Measurements from ENCODE around the gene TBCB. TPM values are rescaled to one million over a fixed set of nuclear protein-coding genes. Genes with fewer than 3 reads are reported as not detected.
A peak's percentile ranks its signal among the peaks of the same experiment; 100 is the strongest.
"Not testable (repeated sequence)": the region's sequence is repeated elsewhere in the genome, so short reads cannot be mapped to it uniquely, and the experiment has no call there.

The TBCB gene
- total RNA-seq: 95.8 TPM
- long read RNA-seq, transcript TBCB-201 (6 exons, 1,473 nt): major isoform, 75 of 89 reads
- long read RNA-seq, partial matches to known transcripts: 2 of 89 reads
- long read RNA-seq, other reads (novel, unspliced or antisense): 9 of 89 reads

DNA sequence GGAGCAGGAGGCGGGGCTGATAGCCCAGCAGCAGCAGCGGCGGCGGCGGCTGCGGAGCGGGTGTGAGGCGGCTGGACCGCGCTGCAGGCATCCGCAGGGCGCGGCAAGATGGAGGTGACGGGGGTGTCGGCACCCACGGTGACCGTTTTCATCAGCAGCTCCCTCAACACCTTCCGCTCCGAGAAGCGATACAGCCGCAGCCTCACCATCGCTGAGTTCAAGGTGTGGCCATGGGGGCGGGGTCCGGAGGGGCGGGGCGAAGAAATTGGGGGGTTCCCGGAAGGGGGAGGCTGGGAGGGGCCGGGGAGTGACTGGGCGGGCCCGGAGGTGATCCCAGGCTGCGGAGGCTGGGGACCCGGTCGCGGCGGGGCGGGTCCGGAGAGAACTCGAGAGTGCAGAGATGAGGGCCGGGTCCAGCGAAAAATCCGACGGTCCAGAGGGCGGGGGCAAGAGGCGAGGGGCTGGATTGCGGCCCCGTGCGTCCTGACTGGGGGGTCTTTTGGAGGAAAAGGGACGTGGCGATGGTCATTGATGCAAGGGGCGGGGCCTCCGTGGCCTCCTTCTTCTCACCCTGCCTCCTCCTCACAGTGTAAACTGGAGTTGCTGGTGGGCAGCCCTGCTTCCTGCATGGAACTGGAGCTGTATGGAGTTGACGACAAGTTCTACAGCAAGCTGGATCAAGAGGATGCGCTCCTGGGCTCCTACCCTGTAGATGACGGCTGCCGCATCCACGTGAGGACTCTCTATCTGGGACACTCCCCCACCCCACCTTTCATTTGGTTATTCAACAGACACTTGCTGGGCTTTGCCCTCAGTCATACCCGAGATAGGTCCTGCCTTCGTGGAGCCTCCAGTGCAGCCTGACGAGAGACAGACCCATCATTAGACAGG lies at the start of gene TBCB:
Gene TBCB (plus strand): TSS at position 16 of the 891 bp plus-strand sequence. CDS start 93 bp downstream, at position 109.
- intact Hi-C loops (cut with DNase I): loop anchor here (2.0 kb wide), 1 partner anchor 61 kb away; the partner anchor contains the start of genes THAP8 and WDR62
- ATAC-seq (ENCODE audit: poor library complexity) (peak; percentile 65), DNase-seq (peak; percentile 89)

GRCh38 chr19:36067681-36068080 lies 47.6 kb upstream of the TBCB start:
- ATAC-seq (ENCODE audit: poor library complexity): no peak
- intact Hi-C loops (cut with DNase I): no loop called here

DNA sequence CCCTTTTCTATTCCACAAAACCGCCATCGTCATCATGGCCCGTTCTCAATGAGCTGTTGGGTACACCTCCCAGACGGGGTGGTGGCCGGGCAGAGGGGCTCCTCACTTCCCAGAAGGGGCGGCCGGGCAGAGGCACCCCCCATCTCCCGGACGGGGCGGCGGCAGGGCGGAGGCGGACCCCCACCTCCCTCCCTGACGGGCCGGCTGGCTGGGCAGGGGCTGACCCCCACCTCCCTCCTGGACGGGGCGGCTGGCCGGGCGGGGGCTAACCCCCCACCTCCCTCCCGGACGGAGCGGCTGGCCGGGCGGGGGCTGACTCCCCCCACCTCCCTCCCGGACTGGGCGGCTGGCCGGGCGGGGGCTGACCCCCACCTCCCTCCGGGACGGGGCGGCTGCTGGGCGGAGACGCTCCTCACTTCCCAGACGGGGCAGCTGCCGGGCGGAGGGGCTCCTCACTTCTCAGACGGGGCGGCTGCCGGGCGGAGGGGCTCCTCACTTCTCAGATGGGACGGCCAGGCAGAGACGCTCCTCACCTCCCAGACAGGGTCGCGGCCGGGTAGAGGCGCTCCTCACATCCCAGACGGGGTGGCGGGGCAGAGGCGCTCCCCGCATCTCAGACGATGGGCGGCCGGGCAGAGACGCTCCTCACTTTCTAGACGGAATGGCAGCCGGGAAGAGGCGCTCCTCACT lies 46.3 kb upstream of the TBCB start:
- DNase-seq; ATAC-seq (ENCODE audit: poor library complexity); intact Hi-C loops (cut with DNase I): not testable (repeated sequence)

More at GRCh38 chr19:36067681-36068080, 47.6 kb upstream of the TBCB start:
- no peak for DNase-seq

DNA sequence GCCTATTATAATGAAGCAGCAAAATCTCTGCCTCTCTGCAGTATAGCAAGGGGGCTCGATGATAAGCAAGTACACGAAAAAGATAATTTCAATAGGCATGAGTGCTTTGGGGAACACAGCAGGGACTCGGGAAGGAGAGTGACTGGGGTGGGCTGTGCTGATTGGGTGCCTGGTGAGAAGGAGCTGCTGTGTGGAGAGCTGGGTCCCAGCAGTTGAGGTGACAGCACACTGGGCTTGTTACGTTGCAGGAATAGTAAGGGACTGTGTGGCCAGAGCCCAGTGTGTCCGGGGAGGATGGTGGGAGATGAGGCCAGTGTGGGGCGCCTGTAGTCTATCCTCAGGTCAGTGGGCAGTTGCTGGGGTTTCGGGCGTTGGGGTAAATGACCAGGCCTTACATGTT lies 43.2 kb upstream of the TBCB start:
- intact Hi-C loops (cut with DNase I): no loop called here
- no peak for ATAC-seq (ENCODE audit: poor library complexity)
- DNase-seq: no peak

GRCh38 chr19:36073121-36073876 lies 42.0 kb upstream of the TBCB start:
- ATAC-seq (ENCODE audit: poor library complexity) (no peak), DNase-seq (no peak)
- intact Hi-C loops (cut with DNase I): no loop called here

DNA sequence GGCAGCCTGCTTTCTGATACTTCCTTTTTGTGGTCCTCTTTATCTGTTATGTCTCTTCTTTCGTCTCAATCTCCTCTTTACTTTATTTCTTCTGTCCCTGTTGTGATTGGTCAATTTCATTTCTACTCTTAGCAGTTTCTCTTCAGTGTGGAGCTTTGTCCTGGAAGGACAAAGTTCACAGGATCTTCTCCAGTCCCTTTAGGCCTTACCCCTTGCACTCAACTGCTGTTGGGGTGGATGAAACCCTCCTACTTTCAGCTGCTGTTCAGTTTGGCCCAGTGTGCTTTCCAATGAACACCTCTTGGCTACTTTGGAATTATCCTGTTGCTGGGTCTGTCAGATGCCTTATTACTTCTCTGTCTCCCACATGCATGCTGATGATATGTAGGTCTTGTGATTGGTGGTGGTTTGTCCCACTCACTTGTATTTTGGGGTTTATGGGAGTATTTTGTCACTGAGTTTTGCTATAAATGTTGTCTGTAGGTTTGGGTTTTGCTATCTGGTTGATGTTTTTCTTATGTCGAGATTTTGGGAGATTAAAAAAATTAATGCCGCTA lies 35.8 kb upstream of the TBCB start:
- intact Hi-C loops (cut with DNase I): no loop called here
- ATAC-seq (ENCODE audit: poor library complexity) (no peak), DNase-seq (no peak)

DNA sequence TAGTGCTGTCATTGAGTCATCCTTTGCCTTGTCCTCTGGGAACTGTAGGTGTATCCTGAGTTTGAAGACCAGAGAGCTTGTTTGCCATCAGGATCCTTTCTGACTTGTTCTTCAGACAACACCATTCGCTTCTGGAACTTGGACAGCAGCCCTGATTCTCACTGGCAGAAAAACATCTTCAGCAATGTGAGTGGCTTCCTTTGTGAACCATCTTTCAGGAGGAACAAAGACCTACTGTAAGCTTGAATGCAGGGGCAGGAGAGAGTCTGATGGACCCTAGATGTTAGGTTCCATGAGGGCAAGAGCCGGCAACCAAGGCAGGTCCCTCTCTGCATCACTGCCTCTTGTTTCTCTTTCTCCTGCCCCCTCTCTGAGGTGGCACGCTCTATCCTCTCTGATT lies 33.9 kb upstream of the TBCB start:
- ATAC-seq (ENCODE audit: poor library complexity): no peak
- intact Hi-C loops (cut with DNase I): no loop called here
- no peak for DNase-seq

- no peak for ATAC-seq (ENCODE audit: poor library complexity)
- no peak for DNase-seq
- intact Hi-C loops (cut with DNase I): no loop called here
Observed at GRCh38 chr19:36081894-36082293, 33.4 kb upstream of the TBCB start.

DNA sequence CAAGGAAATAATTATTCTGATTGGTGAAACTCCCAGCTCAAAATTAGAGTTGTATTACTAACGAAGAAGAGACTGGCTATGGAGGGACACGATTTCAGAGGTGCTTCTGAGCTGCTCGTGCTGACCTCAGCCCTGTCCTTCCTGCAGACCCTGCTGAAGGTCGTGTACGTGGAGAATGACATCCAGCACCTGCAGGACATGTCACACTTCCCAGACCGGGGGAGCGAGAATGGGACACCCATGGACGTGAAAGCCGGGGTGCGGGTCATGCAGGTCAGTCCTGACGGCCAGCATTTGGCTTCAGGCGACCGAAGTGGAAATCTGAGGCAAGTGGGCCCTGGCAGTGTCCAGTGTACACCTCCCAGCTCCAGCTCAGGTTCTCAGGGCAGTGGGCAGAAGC lies 32.4 kb upstream of the TBCB start:
- intact Hi-C loops (cut with DNase I): no loop called here
- no peak for ATAC-seq (ENCODE audit: poor library complexity)
- DNase-seq: no peak

GRCh38 chr19:36084231-36085009 lies 30.8 kb upstream of the TBCB start:
- intact Hi-C loops (cut with DNase I): no loop called here
- DNase-seq (no peak), ATAC-seq (ENCODE audit: poor library complexity) (no peak)

GRCh38 chr19:36086326-36086725 lies 28.9 kb upstream of the TBCB start:
- intact Hi-C loops (cut with DNase I): no loop called here
- DNase-seq: no peak
- no peak for ATAC-seq (ENCODE audit: poor library complexity)

GRCh38 chr19:36089847-36090246 lies 25.4 kb upstream of the TBCB start:
- DNase-seq: no peak
- intact Hi-C loops (cut with DNase I): no loop called here
- no peak for ATAC-seq (ENCODE audit: poor library complexity)

DNA sequence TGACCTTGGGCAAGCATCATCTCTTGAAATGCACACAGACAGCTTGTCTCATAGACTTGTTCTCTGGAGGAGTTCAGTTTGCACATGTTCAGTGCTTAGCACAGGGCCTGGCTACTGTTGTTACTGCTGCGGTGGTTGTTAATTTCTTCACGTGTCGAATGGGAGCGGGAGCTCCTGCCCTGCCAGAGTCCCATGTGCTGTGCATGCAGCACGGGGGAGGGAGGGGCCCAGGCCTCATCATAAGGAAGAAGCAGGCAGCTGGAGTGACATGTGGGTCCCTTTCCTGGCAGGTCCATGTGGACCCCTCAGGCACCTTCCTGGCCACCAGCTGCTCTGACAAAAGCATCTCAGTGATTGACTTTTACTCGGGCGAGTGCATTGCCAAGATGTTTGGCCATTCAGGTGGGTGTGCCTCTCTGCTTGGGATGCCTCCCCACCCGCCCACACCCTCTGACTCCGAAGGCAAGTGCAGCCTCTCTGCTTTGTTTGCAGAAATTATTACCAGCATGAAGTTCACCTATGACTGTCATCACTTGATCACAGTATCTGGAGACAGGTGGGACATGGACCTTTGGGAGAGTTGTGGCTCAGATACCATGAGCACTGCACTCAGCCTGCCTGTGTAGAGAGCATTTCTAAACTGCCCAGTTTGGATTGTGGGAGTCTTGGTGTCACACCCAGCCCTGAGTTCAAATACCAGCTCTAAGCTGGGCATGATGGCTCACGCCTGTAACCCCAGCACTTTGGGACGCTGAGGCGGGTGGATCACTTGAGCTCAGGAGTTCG lies 24.2 kb upstream of the TBCB start:
- intact Hi-C loops (cut with DNase I): no loop called here
- DNase-seq: no peak
- ATAC-seq (ENCODE audit: poor library complexity): no peak

DNA sequence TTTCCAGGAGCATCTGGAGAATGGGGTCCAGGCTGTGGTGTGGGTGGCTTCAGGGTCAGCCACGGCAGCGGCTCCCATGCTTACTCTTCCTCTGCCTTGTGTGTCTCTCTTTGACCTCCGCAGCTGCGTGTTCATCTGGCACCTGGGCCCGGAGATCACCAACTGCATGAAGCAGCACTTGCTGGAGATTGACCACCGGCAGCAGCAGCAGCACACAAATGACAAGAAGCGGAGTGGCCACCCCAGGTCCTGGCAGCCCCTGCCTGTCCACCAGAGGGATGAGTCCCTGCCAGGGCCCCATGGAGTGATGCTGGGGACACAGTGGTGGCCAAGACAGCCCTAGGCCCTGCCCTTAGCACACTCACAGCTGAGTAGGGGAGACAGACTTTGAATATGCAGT lies 22.7 kb upstream of the TBCB start:
- ATAC-seq (ENCODE audit: poor library complexity) (no peak), DNase-seq (no peak)
- intact Hi-C loops (cut with DNase I): no loop called here

DNA sequence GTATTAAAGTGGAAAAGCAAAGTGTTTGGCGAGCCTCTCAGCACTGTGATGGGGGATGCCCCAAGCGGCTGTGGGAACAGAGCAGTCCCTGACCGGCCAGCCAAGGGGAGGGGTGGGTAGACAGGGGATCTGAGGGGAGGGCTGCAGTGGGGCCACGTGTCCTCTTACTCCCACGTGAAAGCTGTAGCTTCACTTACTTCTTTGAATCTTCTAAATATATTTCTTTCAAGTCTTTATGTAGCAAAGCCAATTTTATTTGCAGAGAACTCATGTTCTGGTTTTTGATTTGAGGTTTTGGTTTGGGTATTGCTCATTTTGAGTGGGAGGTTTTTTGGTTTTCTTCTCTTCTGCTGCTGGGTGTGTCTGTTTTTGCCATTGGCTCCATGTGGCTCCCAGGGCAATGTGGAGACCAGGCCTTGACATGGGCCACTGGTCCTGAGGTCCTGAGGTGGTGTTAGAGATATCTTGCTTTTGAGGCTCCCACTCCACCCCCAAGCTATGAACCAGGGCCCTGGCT lies 22.1 kb upstream of the TBCB start:
- no peak for DNase-seq
- peak; percentile 16 for ATAC-seq (ENCODE audit: poor library complexity)
- intact Hi-C loops (cut with DNase I): no loop called here

DNA sequence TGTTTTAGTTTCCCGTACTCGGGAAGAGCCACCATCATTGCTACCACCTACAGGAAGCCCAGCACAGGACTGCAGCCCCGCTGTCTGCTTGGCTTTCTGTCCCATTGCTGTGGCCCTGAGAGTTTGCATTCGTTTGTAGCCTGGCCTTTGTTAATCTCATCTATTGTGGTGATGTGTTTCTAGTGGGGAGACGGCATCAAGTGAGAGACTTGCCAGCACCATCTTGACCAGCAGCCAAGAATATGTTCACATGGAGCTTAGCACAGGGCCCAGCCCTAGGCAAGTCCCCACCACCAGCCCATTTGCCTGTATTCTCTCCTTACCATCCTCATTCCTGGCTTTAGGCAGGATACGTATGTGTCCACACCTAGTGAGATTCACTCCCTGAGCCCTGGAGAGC lies 21.6 kb upstream of the TBCB start:
- intact Hi-C loops (cut with DNase I): no loop called here
- ATAC-seq (ENCODE audit: poor library complexity): peak; percentile 89
- no peak for DNase-seq

DNA sequence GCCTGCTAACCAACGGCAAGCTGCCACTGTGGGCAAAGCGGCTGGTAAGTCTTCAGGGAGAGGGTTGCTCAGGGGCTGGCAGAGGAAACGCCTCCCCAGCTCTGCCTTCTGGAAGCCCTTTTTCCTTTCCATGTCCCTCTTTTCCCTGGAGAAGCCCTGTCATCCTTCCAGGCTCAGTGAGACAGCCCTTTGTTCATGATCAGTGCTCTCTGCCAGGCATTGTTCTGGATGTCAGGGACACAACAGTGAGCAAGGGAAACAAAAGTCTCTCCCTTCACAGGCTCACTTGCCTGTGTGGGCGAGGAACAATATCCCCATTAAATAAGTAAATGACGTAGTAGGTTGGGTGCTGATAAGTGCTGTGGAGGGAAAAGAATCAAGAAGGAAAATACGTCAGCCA lies 18.2 kb upstream of the TBCB start:
- intact Hi-C loops (cut with DNase I): no loop called here
- ATAC-seq (ENCODE audit: poor library complexity): no peak
- DNase-seq: no peak
